H1 (cell line): ENCODE data around the gene CDC42BPB. TPM values are rescaled to one million over a fixed set of nuclear protein-coding genes. Genes with fewer than 3 reads are reported as not detected.

Experiments used
- CTCF ChIA-PET: fragments of 300-600 bp; sonication (Branson Sonifier 250); formaldehyde crosslinking; loops from one replicate; lab custom pipeline; 2021; ENCODE audit not compliant: partially characterized antibody; lab: Charles Lee
- POLR2A ChIA-PET: fragments of 300-600 bp; sonication (Branson Sonifier 250); formaldehyde crosslinking; loops from one replicate; lab custom pipeline; 2021; ENCODE audit warnings: inconsistent platforms; ENCODE audit not compliant: partially characterized antibody; lab: Charles Lee
- DNase-seq, 2 experiments: peaks; one replicate each; pipeline versions ENCODE4 v3.0.0 to v3.0.0-alpha.2; 2010 to 2022; ENCODE audit warnings: low spot score in 2 of 2, low read depth in 1 of 2, mixed read lengths in 1 of 2
- FAIRE-seq: peaks from 2 replicates; lab custom pipeline; 2011; peaks lifted over from hg19 to GRCh38; lab: Jason Lieb, UNC
- H2AFZ ChIP-seq: 2 replicates; pipeline ENCODE4 v1.8.1; 2012; ENCODE audit warnings: low read length, inconsistent platforms
- H2AK5ac ChIP-seq: 2 replicates; pipeline ENCODE4 v1.6.1; 2013; ENCODE audit warnings: low read depth, low read length
- H2BK120ac ChIP-seq: replicated peaks from 2 replicates; pipeline ENCODE3; 2013; ENCODE audit warnings: low read depth, low read length, inconsistent platforms
- H2BK12ac ChIP-seq: 2 replicates; pipeline ENCODE4 v1.6.1; 2013; ENCODE audit warnings: low read depth, low read length
- H2BK15ac ChIP-seq: 2 replicates; pipeline ENCODE4 v1.6.1; 2013; ENCODE audit warnings: low read length
- H2BK20ac ChIP-seq: 2 replicates; pipeline ENCODE4 v1.6.1; 2013; ENCODE audit warnings: low read length
- H2BK5ac ChIP-seq: 2 replicates; pipeline ENCODE4 v1.6.1; 2013; ENCODE audit warnings: low read depth, low read length
- H3K14ac ChIP-seq: 2 replicates; pipeline ENCODE4 v1.6.1; 2013; ENCODE audit warnings: inconsistent platforms; ENCODE audit not compliant: insufficient read length
- H3K18ac ChIP-seq: 2 replicates; pipeline ENCODE4 v1.6.1; 2013; ENCODE audit warnings: low read length; ENCODE audit errors: extremely low read depth
- H3K23ac ChIP-seq: 2 replicates; pipeline ENCODE4 v1.6.1; 2013; ENCODE audit warnings: inconsistent platforms; ENCODE audit not compliant: insufficient read length
- H3K23me2 ChIP-seq: 2 replicates; pipeline ENCODE4 v1.6.1; 2013; ENCODE audit warnings: low read depth, low read length
- H3K27ac ChIP-seq: 2 replicates; pipeline ENCODE4 v1.6.1; 2011; ENCODE audit warnings: low read depth, low read length, inconsistent platforms
- H3K27me3 ChIP-seq, 4 experiments: replicated peaks in 1 of 4; 1 replicate in 1 of 4; 2 replicates in 3 of 4; pipeline versions ENCODE4 v1.6.1 to v1.8.1; 2011 to 2013; ENCODE audit warnings: low read length in 3 of 4, mild to moderate bottlenecking in 3 of 4, inconsistent platforms in 2 of 4, mixed read lengths in 2 of 4, moderate library complexity in 1 of 4; ENCODE audit not compliant: control insufficient read depth in 3 of 4, insufficient read depth in 3 of 4; ENCODE audit errors: extremely low read depth in 1 of 4
- H3K36me3 ChIP-seq, 4 experiments: 2 replicates each; pipeline versions ENCODE4 v1.6.1 to v1.8.1; 2011 to 2013; ENCODE audit warnings: mild to moderate bottlenecking in 4 of 4, low read length in 3 of 4, moderate library complexity in 2 of 4, control low read depth in 1 of 4, inconsistent platforms in 1 of 4; ENCODE audit not compliant: insufficient read depth in 4 of 4, control insufficient read depth in 2 of 4
- H3K4ac ChIP-seq: replicated peaks from 2 replicates; pipeline ENCODE3; 2013; ENCODE audit warnings: low read length, low read depth, mixed read lengths, inconsistent platforms; ENCODE audit not compliant: insufficient read length
- H3K4me1 ChIP-seq, 4 experiments: replicated peaks in 1 of 4; 1 replicate in 1 of 4; 2 replicates in 3 of 4; pipeline versions ENCODE4 v1.6.1 to v1.8.1; 2011 to 2013; ENCODE audit warnings: low read length in 3 of 4, inconsistent platforms in 2 of 4, mixed read lengths in 1 of 4; ENCODE audit not compliant: insufficient read depth in 4 of 4, control insufficient read depth in 3 of 4
- H3K4me2 ChIP-seq, 2 experiments: 2 replicates each; pipeline versions ENCODE4 v1.6.1 to v1.8.1; 2011 to 2013; ENCODE audit warnings: low read depth in 2 of 2, low read length in 2 of 2, control low read depth in 1 of 2, inconsistent platforms in 1 of 2, mild to moderate bottlenecking in 1 of 2; ENCODE audit not compliant: insufficient read depth in 1 of 2
- H3K4me3 ChIP-seq, 4 experiments: fragments of 200-600, 300-600 bp in 1 of 4; sonication (generic), shearing (Covaris generic), sonication (Bioruptor Twin) in 1 of 4; 2 replicates each; pipeline versions ENCODE4 v1.5.1 to v1.8.1; 2011 to 2016; ENCODE audit warnings: low read length in 4 of 4, low read depth in 3 of 4, control low read depth in 2 of 4, inconsistent platforms in 2 of 4, mild to moderate bottlenecking in 2 of 4, mixed read lengths in 1 of 4, moderate library complexity in 1 of 4; ENCODE audit not compliant: insufficient read depth in 2 of 4; ENCODE audit errors: extremely low read depth in 1 of 4
- H3K56ac ChIP-seq: replicated peaks from 2 replicates; pipeline ENCODE3; 2013; ENCODE audit warnings: low read depth, mild to moderate bottlenecking, mixed read lengths, low read length, inconsistent platforms; ENCODE audit not compliant: insufficient read length
- H3K79me1 ChIP-seq: 2 replicates; pipeline ENCODE4 v1.6.1; 2013; ENCODE audit warnings: low read depth, low read length, control low read depth
- H3K79me2 ChIP-seq, 2 experiments: 2 replicates each; pipeline versions ENCODE4 v1.6.1 to v1.8.1; 2012 to 2013; ENCODE audit warnings: low read length in 2 of 2, mild to moderate bottlenecking in 2 of 2, inconsistent platforms in 1 of 2; ENCODE audit not compliant: insufficient read depth in 2 of 2, control insufficient read depth in 1 of 2
- H3K9ac ChIP-seq, 4 experiments: replicated peaks in 1 of 4; 1 replicate in 1 of 4; 2 replicates in 3 of 4; pipeline versions ENCODE4 v1.6.1 to v1.8.1; 2011 to 2013; ENCODE audit warnings: low read depth in 3 of 4, low read length in 3 of 4, control low read depth in 2 of 4, mild to moderate bottlenecking in 2 of 4, moderate library complexity in 2 of 4, inconsistent platforms in 1 of 4; ENCODE audit errors: extremely low read depth in 1 of 4
- H3K9me3 ChIP-seq, 2 experiments: 2 replicates each; pipeline versions ENCODE4 v1.6.1 to v1.8.1; 2012 to 2013; ENCODE audit warnings: mild to moderate bottlenecking in 2 of 2, moderate library complexity in 2 of 2, control low read depth in 1 of 2, inconsistent platforms in 1 of 2, low read depth in 1 of 2, low read length in 1 of 2, mixed read lengths in 1 of 2; ENCODE audit not compliant: insufficient read depth in 2 of 2
- H4K20me1 ChIP-seq, 2 experiments: replicated peaks in 1 of 2; 2 replicates each; pipeline versions ENCODE3 to v1.8.1; 2011 to 2013; ENCODE audit warnings: inconsistent platforms in 2 of 2, low read length in 2 of 2, mild to moderate bottlenecking in 1 of 2; ENCODE audit not compliant: insufficient read depth in 2 of 2, control insufficient read depth in 1 of 2
- H4K5ac ChIP-seq: 2 replicates; pipeline ENCODE4 v1.6.1; 2013; ENCODE audit warnings: low read length, low read depth, mixed read lengths, inconsistent platforms; ENCODE audit not compliant: insufficient read length
- H4K8ac ChIP-seq: 2 replicates; pipeline ENCODE4 v1.8.0; 2013; ENCODE audit warnings: mild to moderate bottlenecking, moderate library complexity, low read length, inconsistent platforms; ENCODE audit not compliant: insufficient read depth; ENCODE audit errors: extremely low read depth
- H4K91ac ChIP-seq: replicated peaks from 2 replicates; pipeline ENCODE3; 2013; ENCODE audit warnings: low read length, mixed read lengths, inconsistent platforms; ENCODE audit not compliant: insufficient read length
- BACH1 ChIP-seq: IDR thresholded peaks from 2 replicates; pipeline ENCODE4 v1.6.1; 2012; ENCODE audit warnings: low read length, improper control_type of control experiment
- CTBP2 ChIP-seq: IDR thresholded peaks from 2 replicates; pipeline ENCODE4 v1.7.0; 2011; ENCODE audit warnings: borderline replicate concordance, mild to moderate bottlenecking, moderate library complexity, mixed read lengths, low read length; ENCODE audit not compliant: insufficient read depth, insufficient read length
- GABPA ChIP-seq: IDR thresholded peaks from 2 replicates; pipeline ENCODE4 v1.6.1; 2011; ENCODE audit warnings: mild to moderate bottlenecking, low read length, moderate library complexity, borderline replicate concordance; ENCODE audit not compliant: insufficient read depth
- HDAC6 ChIP-seq: IDR thresholded peaks from one replicate; pipeline ENCODE4 v1.7.1; 2012; ENCODE audit warnings: low read depth, mild to moderate bottlenecking, inconsistent platforms, low read length, moderate library complexity
- JUN ChIP-seq: IDR thresholded peaks from 2 replicates; pipeline ENCODE4 v1.6.1; 2011; ENCODE audit warnings: low read depth, mild to moderate bottlenecking, improper control_type of control experiment, low read length
- MAFK ChIP-seq: IDR thresholded peaks from 2 replicates; pipeline ENCODE4 v1.6.1; 2012; ENCODE audit warnings: low read depth, mild to moderate bottlenecking, improper control_type of control experiment, low read length
- RNF2 ChIP-seq: fragments of 200-900, 300-1000 bp; sonication (generic); IDR thresholded peaks from 2 replicates; pipeline ENCODE4 v1.7.1; 2016; ENCODE audit warnings: borderline replicate concordance, low read depth, mild to moderate bottlenecking, antibody characterized with exemption, low read length; ENCODE audit not compliant: poor library complexity, severe bottlenecking; ENCODE audit errors: missing control alignments
- SAP30 ChIP-seq: fragments of 300-600 bp; sonication (generic); IDR thresholded peaks from 2 replicates; pipeline ENCODE4 v1.7.1; 2012; ENCODE audit warnings: low read length, moderate library complexity, mild to moderate bottlenecking, inconsistent platforms; ENCODE audit not compliant: insufficient read depth, insufficient replicate concordance
- SP1 ChIP-seq: IDR thresholded peaks from 2 replicates; pipeline ENCODE4 v1.6.1; 2011; ENCODE audit warnings: low read depth, low read length
- SP2 ChIP-seq: IDR thresholded peaks from 2 replicates; pipeline ENCODE4 v1.6.1; 2012; ENCODE audit warnings: mild to moderate bottlenecking, low read length, inconsistent platforms
- SP4 ChIP-seq: IDR thresholded peaks from 2 replicates; pipeline ENCODE4 v1.6.1; 2012; ENCODE audit warnings: low read length, inconsistent platforms
- ZNF274 ChIP-seq: IDR thresholded peaks from 2 replicates; pipeline ENCODE4 v1.7.0; 2012; ENCODE audit warnings: low read length, borderline replicate concordance; ENCODE audit errors: extremely low read depth
- WGBS, 2 experiments: shearing (Covaris generic) in 1 of 2; methylation state at CpG; one replicate each; pipeline versions ENCODE4 v1.1.6 to v1.1.7; 2013 to 2015; ENCODE audit warnings: low lambda C conversion rate in 2 of 2, mixed read lengths in 2 of 2, inconsistent platforms in 1 of 2, low coverage in 1 of 2, missing lambda C conversion rate in 1 of 2; ENCODE audit not compliant: insufficient replicate concordance in 2 of 2, insufficient coverage in 1 of 2, insufficient read length in 1 of 2; ENCODE audit errors: extremely low coverage in 1 of 2, missing lambda C conversion rate in 1 of 2; 5-methylcytosine and 5-hydroxymethylcytosine counted together
- polyA plus RNA-seq, 7 experiments: library from polyadenylated mRNA; depleted of rRNA in 3 of 7; stranded (reverse) in 5 of 7; unstranded in 2 of 7; fragments of >200 nt in 5 of 7; fragments of 200-250 nt in 2 of 7; gene quantifications; 1 replicate in 5 of 7; 2 replicates in 1 of 7; 4 replicates in 1 of 7; pipeline versions ENCODE4 v1.2.1 to v1.2.3, GENCODE V29; 2011 to 2013; ENCODE audit warnings: missing spikeins in 2 of 7, mixed read lengths in 2 of 7
- total RNA-seq: library from RNA; stranded (reverse); fragmentation: NEBNext Ultra II Directional; extraction: Animal tissue kit (Norgen Biotek cat#: 25700); gene quantifications from 2 replicates; pipeline ENCODE4 v1.2.1, GENCODE V29; 2021
- TF ChIP-seq, protein P1 (sequence below): IDR thresholded peaks from 2 replicates; pipeline ENCODE4 v1.6.1; 2012; ENCODE audit warnings: inconsistent platforms

Gene CDC42BPB
- total and polyA plus RNA-seq, 2 of the 8 experiments (the other 6 are each of a cell fraction or from before 2014, with no cell fraction given): 51.2 to 88.2 TPM

DNA sequence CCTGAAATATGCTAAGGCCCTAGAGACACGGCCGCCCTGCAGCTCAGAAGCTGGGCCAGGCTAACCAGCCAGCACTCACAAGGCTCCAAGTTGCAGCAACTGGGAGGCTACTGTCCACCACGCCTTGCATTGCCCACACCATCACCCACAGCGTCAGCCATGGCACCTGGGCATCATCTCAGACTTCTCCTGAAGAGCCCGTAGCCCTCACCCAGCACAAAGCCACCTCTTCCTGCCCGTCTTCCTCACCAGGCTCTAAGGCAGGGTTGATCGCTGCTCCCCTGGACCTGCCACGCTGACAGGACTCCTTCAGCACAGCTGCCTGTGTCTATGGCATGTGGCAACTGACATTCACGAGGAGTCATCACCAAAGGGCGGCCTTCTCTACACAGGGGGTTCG, 38.1 kb downstream of the CDC42BPB start:
- Histone ChIP-seq H3K23ac (no peak overlapping the region), H2BK120ac (no peak overlapping the region), H3K79me2 (peaks cover 4 to 86% of the 10 kb centered on the region in 2 experiments; a peak in 3 of 4 replicates), H3K14ac (no peak overlapping the region), H3K36me3 (no peaks in the 10 kb centered on the region), H2AK5ac (0 out of 2 replicates have a peak overlapping the region, but pooled peaks have one; percentile 28), H3K4me3 (no peak overlapping the region), H2BK5ac (no peak overlapping the region), H3K9ac (no peak overlapping the region), H2BK20ac (no peak overlapping the region), H3K27ac (no peak overlapping the region), H3K9me3 (no peaks in the 10 kb centered on the region), H3K4me2 (no peak overlapping the region), H4K91ac (no peak overlapping the region), H3K56ac (no peak overlapping the region), H4K20me1 (peaks cover 9 to 35% of the 10 kb centered on the region in 2 experiments), H3K4ac (no peak overlapping the region), H4K5ac (no peak overlapping the region), H3K27me3 (no peaks in the 10 kb centered on the region; a peak in 1 of 7 replicates), H4K8ac (no peak overlapping the region; the same call in 1 of the 2 replicates), H2BK12ac (no peak overlapping the region), H2BK15ac (no peak overlapping the region), H3K79me1 (peaks cover 33% of the 10 kb centered on the region), H3K4me1 (peaks cover 4 to 16% (median 10%) of the 10 kb centered on the region in 4 experiments), H2AFZ (no peak overlapping the region), H3K23me2 (no peaks in the 10 kb centered on the region), H3K18ac (no peak overlapping the region)
- CTCF ChIA-PET: interaction anchor here (0.9 to 1.6 kb wide), 2 partner anchors 34 to 280 kb away, joined by 3 read pairs; no protein-coding TSS in a partner anchor
- DNase-seq: no peak
- no peak for FAIRE-seq
- 90% methylated on average over 11 of the region's 11 CpGs; no CpG with 5 or more reads in 1 of the 2 experiments for WGBS, 2 experiments
- POLR2A ChIA-PET: no interaction called here
- no peak for TF ChIP-seq JUN
- no peak for TF ChIP-seq HDAC6
- no peak for TF ChIP-seq SAP30
- no peak for TF ChIP-seq SP2
- TF ChIP-seq MAFK: no peak
- no peak for TF ChIP-seq RNF2
- TF ChIP-seq SP4: no peak
- no peak for TF ChIP-seq SP1
- TF ChIP-seq ZNF274: no peak
- TF ChIP-seq, protein P1, sequence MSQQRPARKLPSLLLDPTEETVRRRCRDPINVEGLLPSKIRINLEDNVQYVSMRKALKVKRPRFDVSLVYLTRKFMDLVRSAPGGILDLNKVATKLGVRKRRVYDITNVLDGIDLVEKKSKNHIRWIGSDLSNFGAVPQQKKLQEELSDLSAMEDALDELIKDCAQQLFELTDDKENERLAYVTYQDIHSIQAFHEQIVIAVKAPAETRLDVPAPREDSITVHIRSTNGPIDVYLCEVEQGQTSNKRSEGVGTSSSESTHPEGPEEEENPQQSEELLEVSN: no peak
- no peak for TF ChIP-seq CTBP2
- no peak for TF ChIP-seq BACH1
- TF ChIP-seq GABPA: no peak
